ENCODE data around the gene SIRT7.

SIRT7 gene

DNA sequence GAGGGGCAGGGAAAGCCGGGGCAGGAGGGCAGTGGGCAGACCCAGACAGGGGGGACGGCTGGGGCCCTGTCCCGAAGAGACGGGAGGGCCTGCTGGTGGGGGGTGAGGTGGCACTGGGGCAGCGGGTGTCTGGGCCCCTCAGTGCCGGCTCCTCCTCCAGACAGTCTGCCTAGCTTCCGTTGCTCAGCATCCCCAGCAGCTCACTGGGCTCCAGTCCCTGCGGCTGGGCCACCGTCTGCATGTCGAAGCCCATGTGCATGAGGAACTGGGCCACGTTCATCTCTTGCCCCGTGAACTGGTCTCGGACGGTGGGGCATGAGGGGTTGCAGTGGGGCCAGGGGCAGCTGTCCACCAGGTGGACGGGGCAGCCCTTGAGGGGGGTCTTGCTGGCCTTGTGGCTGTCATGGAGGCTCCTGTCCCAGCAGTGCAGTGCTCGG is 34.8 kb upstream of the SIRT7 start:
- H3K27ac ChIP-seq (ENCODE audit: low read length): no peak overlapping the region
- H3K4me1 ChIP-seq (ENCODE audit: low read length): no peaks in the 10 kb centered on the region
- no peak overlapping the region for H3K9ac ChIP-seq (ENCODE audit: low read length)
- no peak overlapping the region for H3K4me2 ChIP-seq (ENCODE audit: low read length)
- no peak for TF ChIP-seq EZH2phosphoT487 (IDR thresholded peaks at IDR 0.05; ENCODE audit: low read depth)
- H3K27me3 ChIP-seq (ENCODE audit: low read depth, low read length): no peaks in the 10 kb centered on the region
- no peaks in the 10 kb centered on the region for H3K79me2 ChIP-seq (ENCODE audit: low read length)
- no peak overlapping the region for H2AFZ ChIP-seq (ENCODE audit: low read depth, low read length)
- H4K20me1 ChIP-seq (ENCODE audit: insufficient read depth, low read length): no peaks in the 10 kb centered on the region
- no peaks in the 10 kb centered on the region for H3K9me3 ChIP-seq (ENCODE audit: insufficient read depth, low read length)
- H3K4me3 ChIP-seq (ENCODE audit: low read length): no peak overlapping the region
- H3K36me3 ChIP-seq (replicated peaks; ENCODE audit: low read depth, low read length): no peaks in the 10 kb centered on the region

DNA sequence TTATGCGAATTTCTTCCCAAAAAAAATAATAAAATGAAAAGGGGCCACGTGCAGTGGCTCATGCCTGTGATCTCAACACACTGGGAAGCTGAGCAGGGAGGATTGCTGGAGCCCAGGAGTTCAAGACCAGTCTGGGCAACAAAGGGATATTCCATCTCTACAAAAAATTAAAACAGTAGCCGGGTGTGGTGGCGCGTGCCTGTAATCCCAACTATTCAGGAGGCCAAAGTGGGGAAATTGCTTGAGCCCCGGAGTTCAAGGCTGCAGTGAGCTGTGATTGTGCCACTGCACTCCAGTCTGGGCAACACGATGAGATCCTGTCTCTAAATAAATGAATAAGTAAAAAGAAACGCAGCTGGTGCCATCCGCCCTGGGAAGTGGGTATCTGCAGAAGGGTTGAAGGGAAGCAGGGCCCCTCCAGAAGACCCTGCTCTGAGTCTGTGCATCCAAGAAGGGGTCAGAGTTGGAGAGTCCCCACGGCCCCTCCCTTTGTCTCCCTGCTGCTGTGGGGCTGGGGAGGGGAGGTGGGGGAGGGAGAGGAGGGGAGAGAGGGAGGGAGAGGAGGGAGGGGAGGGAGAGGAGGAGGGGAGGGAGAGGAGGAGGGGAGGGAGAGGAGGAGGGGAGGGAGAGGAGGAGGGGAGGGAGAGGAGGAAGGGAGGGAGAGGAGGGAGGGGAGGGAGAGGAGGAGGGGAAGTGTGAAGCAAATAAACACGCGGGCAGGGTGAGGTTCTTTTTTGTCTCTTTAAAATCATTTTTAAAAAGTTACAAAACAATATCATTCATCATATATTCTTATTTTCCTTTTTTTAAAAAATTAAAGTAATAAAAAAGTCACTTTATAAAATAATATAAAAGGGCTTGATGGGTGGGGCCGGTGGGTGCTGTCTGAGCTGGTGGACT is 34.1 kb upstream of the SIRT7 start:
- no peak overlapping the region for H3K4me2 ChIP-seq (ENCODE audit: low read length)
- no peaks in the 10 kb centered on the region for H3K4me1 ChIP-seq (ENCODE audit: low read length)
- H2AFZ ChIP-seq (ENCODE audit: low read depth, low read length): no peak overlapping the region
- no peaks in the 10 kb centered on the region for H3K36me3 ChIP-seq (replicated peaks; ENCODE audit: low read depth, low read length)
- H4K20me1 ChIP-seq (ENCODE audit: insufficient read depth, low read length): no peaks in the 10 kb centered on the region
- no peak overlapping the region for H3K27ac ChIP-seq (ENCODE audit: low read length)
- H3K9ac ChIP-seq (ENCODE audit: low read length): no peak overlapping the region
- no peaks in the 10 kb centered on the region for H3K27me3 ChIP-seq (ENCODE audit: low read depth, low read length)
- H3K79me2 ChIP-seq (ENCODE audit: low read length): no peaks in the 10 kb centered on the region
- no peaks in the 10 kb centered on the region for H3K9me3 ChIP-seq (ENCODE audit: insufficient read depth, low read length)
- H3K4me3 ChIP-seq (ENCODE audit: low read length): no peak overlapping the region
- TF ChIP-seq EZH2phosphoT487 (IDR thresholded peaks at IDR 0.05; ENCODE audit: low read depth) (no peak), CTCF (IDR thresholded peaks at IDR 0.05; ENCODE audit: low read depth, low read length) (no peak)

- Histone ChIP-seq H3K4me2 (ENCODE audit: low read length) (no peak overlapping the region), H3K36me3 (replicated peaks; ENCODE audit: low read depth, low read length) (no peaks in the 10 kb centered on the region), H3K9me3 (ENCODE audit: insufficient read depth, low read length) (no peaks in the 10 kb centered on the region), H4K20me1 (ENCODE audit: insufficient read depth, low read length) (no peaks in the 10 kb centered on the region), H3K79me2 (ENCODE audit: low read length) (no peaks in the 10 kb centered on the region), H2AFZ (ENCODE audit: low read depth, low read length) (no peak overlapping the region), H3K27me3 (ENCODE audit: low read depth, low read length) (no peaks in the 10 kb centered on the region), H3K27ac (ENCODE audit: low read length) (no peak overlapping the region), H3K4me1 (ENCODE audit: low read length) (no peaks in the 10 kb centered on the region), H3K9ac (ENCODE audit: low read length) (no peak overlapping the region), H3K4me3 (ENCODE audit: low read length) (no peak overlapping the region)
- TF ChIP-seq EZH2phosphoT487 (IDR thresholded peaks at IDR 0.05; ENCODE audit: low read depth) (no peak), CTCF (IDR thresholded peaks at IDR 0.05; ENCODE audit: low read depth, low read length) (no peak)
These were observed 32.5 kb upstream of the SIRT7 start for GRCh38 chr17:81950501-81950900.

DNA sequence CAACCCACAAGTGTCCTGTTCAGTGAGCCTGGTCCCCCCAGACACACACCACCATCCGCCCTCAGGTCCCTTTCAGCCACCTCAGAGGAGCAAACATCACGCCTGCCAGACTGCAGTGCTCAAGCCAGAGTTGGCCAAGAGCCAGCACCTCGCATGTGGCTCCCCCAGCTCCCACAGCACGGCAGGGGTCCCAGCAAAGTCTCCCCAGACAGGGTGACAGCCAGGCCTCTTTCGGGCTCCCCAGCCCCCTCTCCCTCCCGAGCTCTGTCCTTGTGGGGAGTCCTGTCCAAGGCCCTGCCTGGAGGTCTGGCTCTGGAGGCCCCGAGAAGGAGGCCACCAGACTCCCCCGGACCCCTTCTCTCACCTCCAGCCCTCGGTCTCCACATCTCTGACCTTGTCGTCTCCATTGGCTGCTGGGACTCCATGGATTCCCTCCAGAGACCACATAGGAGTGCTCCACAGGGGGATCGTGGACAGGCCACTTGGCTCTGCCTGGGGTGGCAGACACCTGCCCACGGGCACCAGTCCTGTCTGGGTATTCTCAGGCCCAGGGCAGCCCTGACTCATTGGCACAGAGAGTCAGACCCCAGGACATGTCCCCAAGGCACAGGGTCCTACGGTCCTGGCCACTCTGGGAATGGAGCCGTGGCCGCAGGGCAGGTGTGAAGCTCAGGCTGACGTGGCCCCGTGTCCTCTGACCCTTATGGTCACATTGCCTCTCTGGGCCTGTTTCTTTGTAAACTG is 30.8 kb upstream of the SIRT7 start:
- Histone ChIP-seq H3K9me3 (ENCODE audit: insufficient read depth, low read length) (no peaks in the 10 kb centered on the region), H3K4me1 (ENCODE audit: low read length) (peaks cover 5% of the 10 kb centered on the region), H3K79me2 (ENCODE audit: low read length) (no peaks in the 10 kb centered on the region), H3K4me3 (ENCODE audit: low read length) (no peak overlapping the region), H4K20me1 (ENCODE audit: insufficient read depth, low read length) (no peaks in the 10 kb centered on the region), H2AFZ (ENCODE audit: low read depth, low read length) (no peak overlapping the region), H3K36me3 (replicated peaks; ENCODE audit: low read depth, low read length) (no peaks in the 10 kb centered on the region), H3K4me2 (ENCODE audit: low read length) (no peak overlapping the region), H3K27me3 (ENCODE audit: low read depth, low read length) (peaks cover 6% of the 10 kb centered on the region; the same call in 1 of the 2 replicates), H3K9ac (ENCODE audit: low read length) (no peak overlapping the region), H3K27ac (ENCODE audit: low read length) (no peak overlapping the region)
- no peak for TF ChIP-seq EZH2phosphoT487 (IDR thresholded peaks at IDR 0.05; ENCODE audit: low read depth)
- no peak for TF ChIP-seq CTCF (IDR thresholded peaks at IDR 0.05; ENCODE audit: low read depth, low read length)

Measured in OCI-LY3 (cell line).